Testis (tissue), 2 donors: ENCODE results near the gene TULP1.

Source experiments
- POLR2A ChIP-seq: fragments of 450-650 bp; IDR thresholded peaks from one replicate; pipeline ENCODE4 v1.6.1; 2017; ENCODE audit warnings: antibody characterized with exemption, mild to moderate bottlenecking, moderate library complexity
- TF ChIP-seq, protein P1 (sequence below), 3 experiments: fragments of 450-650 bp in 2 of 3; fragments of 200-600 bp in 1 of 3; sonication (generic) in 1 of 3; IDR thresholded peaks; one replicate each; pipeline ENCODE4 v1.5.1; 2016 to 2019; ENCODE audit warnings: antibody characterized with exemption in 3 of 3, mild to moderate bottlenecking in 2 of 3, moderate library complexity in 1 of 3

DNA sequence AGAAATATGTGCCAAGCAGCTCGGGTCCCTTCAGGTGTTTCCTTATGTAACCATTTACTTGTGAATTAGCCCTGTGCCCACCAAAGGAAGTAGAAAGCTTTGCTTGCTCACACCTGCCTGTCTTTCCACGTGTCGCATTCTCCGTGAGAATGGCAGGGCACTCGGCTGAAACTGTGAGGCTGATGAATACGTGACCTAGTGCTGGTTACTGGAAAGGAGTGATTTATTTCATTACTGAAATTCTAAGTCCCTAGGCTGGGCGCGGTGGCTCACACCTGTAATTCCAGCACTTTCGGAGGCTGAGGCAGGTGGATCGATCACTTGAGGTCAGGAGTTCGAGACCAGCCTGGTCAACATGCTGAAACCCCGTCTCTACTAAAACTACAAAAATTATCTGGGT, 45.9 kb upstream of the TULP1 start:
- TF ChIP-seq, protein P1, sequence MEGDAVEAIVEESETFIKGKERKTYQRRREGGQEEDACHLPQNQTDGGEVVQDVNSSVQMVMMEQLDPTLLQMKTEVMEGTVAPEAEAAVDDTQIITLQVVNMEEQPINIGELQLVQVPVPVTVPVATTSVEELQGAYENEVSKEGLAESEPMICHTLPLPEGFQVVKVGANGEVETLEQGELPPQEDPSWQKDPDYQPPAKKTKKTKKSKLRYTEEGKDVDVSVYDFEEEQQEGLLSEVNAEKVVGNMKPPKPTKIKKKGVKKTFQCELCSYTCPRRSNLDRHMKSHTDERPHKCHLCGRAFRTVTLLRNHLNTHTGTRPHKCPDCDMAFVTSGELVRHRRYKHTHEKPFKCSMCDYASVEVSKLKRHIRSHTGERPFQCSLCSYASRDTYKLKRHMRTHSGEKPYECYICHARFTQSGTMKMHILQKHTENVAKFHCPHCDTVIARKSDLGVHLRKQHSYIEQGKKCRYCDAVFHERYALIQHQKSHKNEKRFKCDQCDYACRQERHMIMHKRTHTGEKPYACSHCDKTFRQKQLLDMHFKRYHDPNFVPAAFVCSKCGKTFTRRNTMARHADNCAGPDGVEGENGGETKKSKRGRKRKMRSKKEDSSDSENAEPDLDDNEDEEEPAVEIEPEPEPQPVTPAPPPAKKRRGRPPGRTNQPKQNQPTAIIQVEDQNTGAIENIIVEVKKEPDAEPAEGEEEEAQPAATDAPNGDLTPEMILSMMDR (IDR thresholded peaks at IDR 0.05) = no peak
- no peak for TF ChIP-seq POLR2A
